ENCODE data around the gene NKAIN1. TPM values are rescaled to one million over a fixed set of nuclear protein-coding genes. Genes with fewer than 3 reads are reported as not detected.

NKAIN1 gene
- total RNA-seq, 2 donors from 2014 or later: not detected

DNA sequence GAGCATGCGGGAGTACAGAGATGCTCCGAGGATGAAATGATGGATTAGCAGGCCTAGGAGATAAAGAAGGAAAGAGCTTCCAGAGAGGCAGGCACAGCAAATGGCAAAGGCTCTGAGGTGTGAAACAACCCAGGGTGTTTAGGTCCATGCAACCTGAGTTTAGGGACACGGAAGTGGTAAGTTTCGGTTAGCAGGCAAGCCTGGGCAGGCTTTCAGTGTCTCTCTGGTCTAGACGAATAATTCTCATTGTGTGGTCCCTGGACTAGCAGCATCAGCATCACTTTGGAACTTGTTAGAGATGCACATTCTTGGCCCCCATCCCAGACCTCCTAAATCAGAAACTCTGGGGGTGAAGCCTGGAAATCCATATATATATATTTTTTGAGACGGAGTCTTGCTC lies 18.6 kb downstream of the NKAIN1 start:
- intact Hi-C loops (cut with DNase I): no loop called here
- no peak for ATAC-seq

DNA sequence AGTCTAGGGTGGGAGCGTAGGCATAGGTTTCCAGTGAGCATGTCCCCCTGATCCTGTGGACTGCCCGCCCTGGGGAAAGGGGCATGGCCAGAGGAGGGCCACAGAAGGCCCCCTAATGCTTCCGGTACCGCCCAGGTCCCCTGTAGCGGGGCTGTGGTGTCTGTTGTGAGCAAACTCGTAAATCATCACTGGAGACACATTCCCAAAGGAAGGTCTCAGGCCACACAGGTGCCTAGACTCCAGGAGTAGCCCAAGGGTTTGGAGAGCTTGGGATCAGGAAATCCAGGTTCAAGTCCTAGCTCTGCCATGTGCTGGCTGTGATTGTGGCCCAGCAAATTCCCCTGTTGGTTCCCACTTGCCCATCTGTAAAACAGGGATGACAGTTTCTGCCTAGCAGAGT lies 20.2 kb downstream of the NKAIN1 start:
- Histone ChIP-seq H3K4me1 (peaks cover 7% of the 10 kb centered on the region), H3K27me3 (no peaks in the 10 kb centered on the region), H3K9me3 (no peaks in the 10 kb centered on the region), H3K4me3 (no peak overlapping the region), H3K27ac (no peak overlapping the region), H3K36me3 (replicated peaks in 1 of 2; ENCODE audit: insufficient read depth in 1 of 2, low read depth in 2 of 2) (no peaks in the 10 kb centered on the region)
- no peak for ATAC-seq
- intact Hi-C loops (cut with DNase I): no loop called here
- WGBS, 2 donors: 87 to 95% methylated on average over 4 of the region's 6 CpGs
- TF ChIP-seq, protein P1, sequence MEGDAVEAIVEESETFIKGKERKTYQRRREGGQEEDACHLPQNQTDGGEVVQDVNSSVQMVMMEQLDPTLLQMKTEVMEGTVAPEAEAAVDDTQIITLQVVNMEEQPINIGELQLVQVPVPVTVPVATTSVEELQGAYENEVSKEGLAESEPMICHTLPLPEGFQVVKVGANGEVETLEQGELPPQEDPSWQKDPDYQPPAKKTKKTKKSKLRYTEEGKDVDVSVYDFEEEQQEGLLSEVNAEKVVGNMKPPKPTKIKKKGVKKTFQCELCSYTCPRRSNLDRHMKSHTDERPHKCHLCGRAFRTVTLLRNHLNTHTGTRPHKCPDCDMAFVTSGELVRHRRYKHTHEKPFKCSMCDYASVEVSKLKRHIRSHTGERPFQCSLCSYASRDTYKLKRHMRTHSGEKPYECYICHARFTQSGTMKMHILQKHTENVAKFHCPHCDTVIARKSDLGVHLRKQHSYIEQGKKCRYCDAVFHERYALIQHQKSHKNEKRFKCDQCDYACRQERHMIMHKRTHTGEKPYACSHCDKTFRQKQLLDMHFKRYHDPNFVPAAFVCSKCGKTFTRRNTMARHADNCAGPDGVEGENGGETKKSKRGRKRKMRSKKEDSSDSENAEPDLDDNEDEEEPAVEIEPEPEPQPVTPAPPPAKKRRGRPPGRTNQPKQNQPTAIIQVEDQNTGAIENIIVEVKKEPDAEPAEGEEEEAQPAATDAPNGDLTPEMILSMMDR (IDR thresholded peaks at IDR 0.05): no peak
- TF ChIP-seq POLR2A (IDR thresholded peaks at IDR 0.05): no peak
- no peak for DNase-seq

More for the DNA sequence above, 18.6 kb downstream of the NKAIN1 start:
- DNase-seq: no peak
- Histone ChIP-seq H3K9me3 (no peaks in the 10 kb centered on the region), H3K27me3 (no peaks in the 10 kb centered on the region), H3K27ac (no peak overlapping the region), H3K4me1 (peaks cover 3% of the 10 kb centered on the region), H3K4me3 (no peak overlapping the region), H3K36me3 (replicated peaks in 1 of 2; ENCODE audit: insufficient read depth in 1 of 2, low read depth in 2 of 2) (no peaks in the 10 kb centered on the region)
- WGBS, 2 donors: 71 to 87% methylated on average over 6 of the region's 6 CpGs
- TF ChIP-seq POLR2A (IDR thresholded peaks at IDR 0.05): no peak
- TF ChIP-seq, protein P1 (IDR thresholded peaks at IDR 0.05): no peak

DNA sequence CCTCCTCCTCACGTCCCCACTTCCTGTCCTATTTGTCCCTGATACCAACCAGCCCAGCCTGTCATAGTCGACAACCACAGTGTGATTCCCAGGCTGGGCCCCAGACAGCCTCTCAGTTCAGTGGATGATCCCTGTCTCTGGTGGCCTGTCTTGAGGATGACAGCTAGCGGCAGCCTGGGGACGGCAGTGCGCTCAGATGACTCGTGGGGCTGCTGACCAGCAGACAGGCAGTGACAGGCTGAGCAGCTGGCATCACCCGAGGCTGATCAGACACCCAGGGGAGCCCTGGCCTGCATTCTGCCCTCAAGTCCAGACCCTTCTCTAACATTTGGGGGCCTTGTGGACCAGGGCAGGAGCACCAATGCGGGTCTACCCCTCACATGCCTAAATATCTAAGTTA lies 21.0 kb downstream of the NKAIN1 start:
- ATAC-seq (no peak), DNase-seq (no peak)

DNA sequence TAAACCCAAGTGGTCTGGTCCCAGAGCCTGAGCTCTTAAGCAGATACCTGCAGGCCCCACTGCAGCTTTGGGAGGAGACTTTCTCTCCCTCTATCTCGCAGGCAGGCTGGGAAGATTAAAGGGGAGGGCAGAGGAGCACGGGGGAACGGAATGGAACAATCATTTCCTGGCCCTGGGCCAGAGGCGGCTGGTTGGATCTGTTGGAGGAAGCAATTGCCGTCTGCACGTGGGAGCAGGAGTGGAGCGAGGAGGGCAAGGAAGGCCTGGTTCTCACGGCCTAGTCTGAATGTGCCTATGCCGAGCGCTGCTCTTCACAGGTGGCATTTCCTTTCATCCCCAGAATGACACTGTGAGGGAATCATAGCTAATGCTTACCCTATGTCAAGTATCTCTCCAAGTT lies 23.7 kb downstream of the NKAIN1 start:
- 32 to 33% methylated on average over 5 to 10 of the region's 10 CpGs for WGBS, 2 donors
- peak; percentile 50 for ATAC-seq
- peak; percentile 41 to 65 (median 57) for DNase-seq
- no peak for TF ChIP-seq POLR2A (IDR thresholded peaks at IDR 0.05)
- TF ChIP-seq, protein P1 (IDR thresholded peaks at IDR 0.05): no peak
- Histone ChIP-seq H3K9me3 (no peaks in the 10 kb centered on the region), H3K27me3 (no peaks in the 10 kb centered on the region), H3K27ac (peak overlapping the region in 2 of 4 donors; percentile 1 to 3), H3K4me3 (no peak overlapping the region), H3K36me3 (replicated peaks in 1 of 2; ENCODE audit: insufficient read depth in 1 of 2, low read depth in 2 of 2) (no peaks in the 10 kb centered on the region), H3K4me1 (peaks cover 7% of the 10 kb centered on the region)
- intact Hi-C loops (cut with DNase I): no loop called here

More for the DNA sequence above, 21.0 kb downstream of the NKAIN1 start:
- intact Hi-C loops (cut with DNase I): no loop called here
- TF ChIP-seq, protein P1 (IDR thresholded peaks at IDR 0.05): no peak
- no peak for TF ChIP-seq POLR2A (IDR thresholded peaks at IDR 0.05)
- H3K9me3 ChIP-seq: no peaks in the 10 kb centered on the region
- WGBS, 2 donors: 81 to 84% methylated on average over 3 to 8 of the region's 8 CpGs
- H3K4me3 ChIP-seq: no peak overlapping the region
- no peak overlapping the region for H3K27ac ChIP-seq
- H3K36me3 ChIP-seq (replicated peaks in 1 of 2; ENCODE audit: insufficient read depth in 1 of 2, low read depth in 2 of 2): no peaks in the 10 kb centered on the region
- no peaks in the 10 kb centered on the region for H3K27me3 ChIP-seq
- peaks cover 7% of the 10 kb centered on the region for H3K4me1 ChIP-seq

DNA sequence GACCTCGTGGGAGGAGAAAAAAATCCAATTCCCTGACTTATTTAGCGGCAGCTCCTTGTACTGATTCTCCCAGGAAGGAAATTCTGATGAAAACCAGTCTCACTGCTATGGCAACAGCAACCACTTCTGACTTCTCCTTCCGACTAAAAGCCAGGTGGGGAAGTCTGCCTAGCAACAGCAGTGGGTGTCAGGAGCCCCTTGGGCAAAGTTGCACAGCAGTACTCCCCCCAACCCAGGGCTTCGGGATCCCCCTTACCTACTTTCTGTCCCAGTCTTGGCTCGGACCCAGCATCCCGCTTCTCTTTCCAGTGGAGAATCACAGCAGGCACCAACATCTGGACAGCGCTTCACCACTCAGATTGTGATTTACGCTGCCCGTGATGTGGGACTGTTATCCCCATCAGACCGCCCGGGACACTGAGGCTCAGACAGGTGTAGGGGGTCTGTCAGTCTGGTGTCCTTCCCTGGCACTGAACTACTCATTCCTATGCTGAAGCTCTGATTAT lies 24.6 kb downstream of the NKAIN1 start:
- DNase-seq: no peak
- Histone ChIP-seq H3K4me1 (peaks cover 7% of the 10 kb centered on the region), H3K27ac (no peak overlapping the region), H3K4me3 (no peak overlapping the region), H3K9me3 (no peaks in the 10 kb centered on the region), H3K27me3 (no peaks in the 10 kb centered on the region), H3K36me3 (replicated peaks in 1 of 2; ENCODE audit: insufficient read depth in 1 of 2, low read depth in 2 of 2) (no peaks in the 10 kb centered on the region)
- no peak for ATAC-seq
- TF ChIP-seq, protein P1 (IDR thresholded peaks at IDR 0.05): no peak
- no peak for TF ChIP-seq POLR2A (IDR thresholded peaks at IDR 0.05)
- 67 to 71% methylated on average over 10 to 11 of the region's 11 CpGs for WGBS, 2 donors
- intact Hi-C loops (cut with DNase I): no loop called here

Data from body of pancreas (tissue), 4 donors.